NCI-H2227 (cell line): ENCODE measurements around the gene RADIL.
A peak's percentile ranks its signal among the peaks of the same experiment; 100 is the strongest.

Experiments
- DNase-seq: peaks from one replicate; lab custom pipeline; 2025; ENCODE audit not compliant: unreplicated experiment; lab: John Stamatoyannopoulos, UW

Gene RADIL

DNA sequence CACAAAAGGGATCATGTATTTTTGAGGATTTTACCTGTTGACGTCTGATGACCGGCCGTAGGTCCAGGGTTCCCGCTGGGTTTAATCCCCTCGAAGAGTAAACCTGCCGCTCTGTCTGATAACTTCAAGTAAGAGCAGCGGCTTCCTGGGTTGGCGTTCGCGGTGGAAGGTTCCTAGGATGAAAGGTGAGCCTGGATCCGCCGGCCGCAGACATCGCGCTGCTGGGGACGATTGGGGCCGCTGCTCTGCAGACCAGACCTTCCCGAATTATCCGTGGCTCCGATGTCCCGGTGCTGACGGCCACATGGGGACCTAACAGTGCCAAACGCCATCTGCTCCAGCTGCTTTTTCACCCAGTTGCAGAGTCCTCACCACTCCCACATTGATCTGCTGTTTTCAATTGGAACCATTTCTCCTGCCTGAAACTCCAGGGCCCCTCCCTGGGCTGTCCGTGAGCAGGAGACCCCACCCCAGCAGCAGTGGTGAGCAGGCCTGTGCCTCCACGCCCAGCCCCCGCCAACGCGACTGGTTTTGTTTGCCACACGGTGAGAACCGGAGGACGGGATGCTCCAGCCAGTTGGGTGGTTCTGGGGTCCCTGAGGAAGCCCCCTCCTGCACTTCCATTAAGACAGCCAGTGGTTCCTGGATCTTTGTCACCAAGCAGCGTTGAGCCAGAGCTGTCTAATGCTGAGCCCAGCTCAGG, 120.3 kb downstream of the RADIL start:
- DNase-seq: no peak

DNA sequence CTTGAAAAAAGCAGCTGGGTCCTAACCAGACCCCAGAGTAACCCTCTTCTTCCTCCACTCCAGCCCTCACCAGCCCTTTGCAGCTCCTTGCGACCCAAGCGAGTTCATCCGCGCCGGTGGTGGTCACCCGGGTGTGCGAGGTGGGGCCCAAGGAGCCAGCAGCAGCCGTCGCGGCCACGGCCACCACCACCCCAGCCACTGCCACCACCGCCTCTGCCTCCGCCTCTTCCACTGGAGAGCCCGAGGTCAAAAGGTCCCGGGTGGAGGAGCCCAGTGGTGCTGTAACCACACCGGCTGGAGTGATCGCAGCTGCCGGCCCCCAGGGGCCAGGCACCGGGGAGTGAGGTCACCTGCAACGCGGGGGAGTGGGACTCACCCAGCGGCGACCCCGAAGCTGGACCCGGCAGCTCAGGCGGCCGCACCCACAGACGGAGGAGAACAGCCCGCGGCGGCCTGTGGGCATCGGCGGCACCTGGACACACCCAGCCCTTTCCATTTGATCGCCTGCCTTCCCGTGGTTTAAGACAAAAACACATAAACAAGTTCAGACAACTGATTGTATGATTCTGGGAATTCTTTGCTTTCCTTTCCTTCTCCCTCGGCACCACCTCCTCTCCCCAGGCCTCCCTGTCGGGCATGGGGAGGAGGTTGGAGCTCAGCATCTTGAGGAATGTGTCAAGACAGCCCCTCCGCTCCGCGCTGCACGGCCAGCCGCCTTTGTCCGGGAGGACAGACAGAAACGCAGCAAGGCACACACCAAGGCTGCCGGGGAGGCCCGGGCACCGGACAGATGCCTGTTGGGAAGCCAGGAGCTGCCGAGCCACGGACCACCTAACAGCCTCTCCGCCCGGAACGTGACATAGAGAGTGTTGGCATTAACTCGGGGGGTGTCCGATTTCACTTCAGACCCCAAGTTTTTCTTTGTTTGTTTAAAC, 121.1 kb downstream of the RADIL start:
- no peak for DNase-seq

DNA sequence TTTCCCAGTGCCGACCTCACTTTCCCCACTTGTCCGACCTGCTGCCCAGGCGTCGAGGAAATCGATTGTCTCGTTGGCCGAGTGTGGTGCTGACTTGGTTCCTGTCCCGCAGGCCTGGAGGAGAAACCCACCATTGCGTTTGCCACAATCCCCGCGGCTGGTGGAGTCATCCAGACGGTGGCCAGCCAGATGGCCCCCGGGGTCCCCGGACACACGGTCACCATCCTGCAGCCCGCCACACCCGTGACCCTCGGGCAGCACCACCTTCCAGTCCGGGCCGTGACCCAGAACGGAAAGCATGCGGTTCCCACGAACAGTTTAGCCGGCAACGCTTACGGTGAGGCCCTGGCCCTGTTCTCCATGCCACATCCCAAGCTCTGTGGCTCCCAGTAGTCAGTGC, 122.6 kb downstream of the RADIL start:
- DNase-seq: no peak

DNA sequence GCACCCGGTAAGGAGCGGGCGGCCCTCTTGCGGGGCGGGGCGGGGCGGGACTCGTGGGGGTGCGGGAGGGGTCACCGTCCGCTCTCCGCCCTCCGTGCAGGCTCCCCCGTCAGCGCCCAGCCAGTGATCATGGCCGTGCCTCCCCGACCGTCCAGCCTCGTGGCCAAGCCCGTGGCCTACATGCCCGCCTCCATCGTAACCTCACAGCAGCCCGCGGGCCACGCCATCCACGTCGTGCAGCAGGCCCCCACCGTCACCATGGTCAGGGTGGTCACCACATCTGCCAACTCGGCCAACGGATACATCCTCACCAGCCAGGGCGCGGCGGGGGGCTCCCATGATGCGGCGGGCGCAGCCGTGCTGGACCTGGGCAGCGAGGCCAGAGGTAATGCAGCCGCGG, 124.3 kb downstream of the RADIL start:
- DNase-seq: no peak

DNA sequence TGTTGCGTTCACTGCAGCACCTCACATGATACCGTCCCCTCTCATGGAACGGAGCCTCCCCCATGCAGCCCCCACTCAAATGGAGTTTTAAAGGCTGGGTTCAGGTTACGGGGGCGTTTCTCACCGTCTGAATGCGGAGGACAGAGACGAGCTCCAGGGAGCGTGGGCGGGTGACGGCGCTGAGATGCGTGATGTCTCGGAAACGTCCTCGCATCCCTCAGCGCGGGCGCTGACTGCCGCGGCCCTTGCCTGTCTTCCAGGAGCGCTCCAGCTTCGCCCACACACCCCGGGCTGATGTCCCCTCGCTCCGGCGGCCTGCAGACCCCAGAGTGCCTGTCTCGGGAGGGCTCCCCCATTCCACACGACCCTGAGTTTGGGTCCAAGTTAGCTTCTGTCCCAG, 124.7 kb downstream of the RADIL start:
- DNase-seq: no peak

DNA sequence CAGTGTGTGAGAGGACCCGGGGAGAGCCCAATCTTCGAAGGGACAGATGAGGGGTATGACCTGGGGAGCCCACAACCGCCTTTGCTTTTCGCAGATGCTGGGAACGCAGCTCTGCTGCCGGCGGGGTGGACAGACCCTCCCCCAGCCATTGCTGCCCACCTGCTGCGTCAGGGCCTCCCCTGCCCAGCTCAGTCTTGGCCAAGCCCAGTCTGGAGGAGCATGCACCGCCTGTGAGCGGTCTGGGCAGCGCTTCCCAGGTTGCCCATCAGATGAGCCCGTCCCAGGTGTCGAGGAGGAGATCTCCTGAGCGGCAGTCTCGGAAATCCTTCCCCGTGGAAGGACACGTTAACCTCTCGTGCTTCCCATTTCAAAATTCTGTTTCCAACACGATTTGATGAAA, 125.4 kb downstream of the RADIL start:
- DNase-seq: no peak

DNA sequence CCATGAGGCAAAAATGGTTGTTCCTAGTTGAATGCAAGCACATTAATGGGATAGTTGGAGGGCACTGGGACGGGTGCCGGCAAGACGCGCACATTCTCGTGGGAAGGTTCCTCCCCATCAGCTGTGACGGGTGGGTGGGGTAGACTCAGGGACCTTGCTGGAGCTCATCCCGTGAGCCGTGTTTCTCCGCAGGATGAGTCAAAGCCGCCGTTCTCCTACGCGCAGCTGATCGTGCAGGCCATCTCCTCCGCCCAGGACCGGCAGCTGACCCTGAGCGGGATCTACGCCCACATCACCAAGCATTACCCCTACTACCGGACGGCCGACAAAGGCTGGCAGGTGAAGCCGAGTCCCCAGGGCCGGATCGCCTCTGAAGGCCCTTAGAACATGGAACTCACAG, 128.5 kb downstream of the RADIL start:
- no peak for DNase-seq

DNA sequence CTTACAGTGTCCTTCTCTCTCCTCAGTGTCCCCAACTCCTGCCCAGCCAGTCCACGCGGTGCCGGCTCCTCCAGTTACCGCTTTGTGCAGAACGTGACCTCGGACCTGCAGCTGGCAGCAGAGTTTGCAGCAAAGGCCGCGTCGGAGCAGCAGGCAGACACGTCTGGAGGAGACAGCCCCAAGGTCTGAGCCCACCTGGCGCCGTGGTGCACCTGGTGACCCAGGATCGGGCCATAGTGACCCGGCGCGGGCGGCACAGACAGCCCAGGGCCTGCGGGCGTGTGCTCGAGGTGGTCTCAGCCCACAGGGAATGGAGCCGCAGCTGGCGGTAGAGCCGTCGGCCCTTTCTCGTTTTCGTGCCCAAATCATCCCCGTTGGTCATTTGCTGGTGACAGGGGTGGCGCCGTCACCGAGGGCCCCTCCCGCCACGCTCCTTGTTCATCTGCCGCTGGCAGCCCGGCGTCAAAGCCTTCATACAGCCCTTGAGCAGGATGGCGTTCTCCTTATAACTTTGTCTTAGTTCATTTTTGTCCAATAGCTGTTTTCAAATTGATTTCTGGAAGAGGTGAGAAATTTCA, 129.0 kb downstream of the RADIL start:
- no peak for DNase-seq

DNA sequence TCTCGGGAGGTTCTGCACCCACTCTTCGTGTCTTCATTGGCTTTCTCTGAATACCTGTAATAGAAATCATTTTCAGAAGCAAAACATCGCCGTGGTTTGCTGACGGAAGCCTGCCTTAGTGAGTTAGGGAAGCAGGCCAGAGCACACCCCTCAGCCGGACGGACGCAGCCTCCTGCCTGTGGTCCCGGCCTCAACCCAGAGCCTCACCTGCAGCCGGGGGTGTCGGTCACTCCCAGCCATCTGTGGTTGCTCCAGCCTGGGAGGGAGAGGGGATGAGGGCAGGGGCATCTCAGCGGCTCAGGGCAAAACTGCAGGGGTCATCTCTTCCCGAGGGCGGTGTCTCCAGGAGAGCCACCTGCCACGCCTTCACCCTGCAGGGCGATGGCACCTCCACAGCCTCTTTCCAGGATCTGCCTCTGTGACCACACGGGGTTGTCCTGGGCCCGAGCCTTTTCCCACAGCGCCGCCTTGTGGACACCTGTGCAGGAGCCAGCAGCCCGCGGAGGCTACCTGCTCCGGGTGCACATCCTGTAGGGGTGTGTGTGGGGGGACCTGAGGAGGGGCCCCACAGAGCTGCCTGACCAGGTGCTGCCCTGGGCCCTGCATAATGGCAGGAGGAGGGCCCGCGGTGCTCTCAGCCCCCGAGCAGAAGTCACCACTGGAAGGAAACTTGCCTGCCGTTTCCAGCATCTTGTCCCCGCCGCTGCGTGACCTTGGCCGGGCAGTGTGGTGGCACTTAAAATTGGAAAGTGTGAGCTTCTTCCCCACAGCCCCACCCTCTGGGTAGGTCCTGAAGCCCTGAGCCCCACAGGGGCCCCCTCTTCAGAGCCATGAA, 129.7 kb downstream of the RADIL start:
- DNase-seq: peak; percentile 64

DNA sequence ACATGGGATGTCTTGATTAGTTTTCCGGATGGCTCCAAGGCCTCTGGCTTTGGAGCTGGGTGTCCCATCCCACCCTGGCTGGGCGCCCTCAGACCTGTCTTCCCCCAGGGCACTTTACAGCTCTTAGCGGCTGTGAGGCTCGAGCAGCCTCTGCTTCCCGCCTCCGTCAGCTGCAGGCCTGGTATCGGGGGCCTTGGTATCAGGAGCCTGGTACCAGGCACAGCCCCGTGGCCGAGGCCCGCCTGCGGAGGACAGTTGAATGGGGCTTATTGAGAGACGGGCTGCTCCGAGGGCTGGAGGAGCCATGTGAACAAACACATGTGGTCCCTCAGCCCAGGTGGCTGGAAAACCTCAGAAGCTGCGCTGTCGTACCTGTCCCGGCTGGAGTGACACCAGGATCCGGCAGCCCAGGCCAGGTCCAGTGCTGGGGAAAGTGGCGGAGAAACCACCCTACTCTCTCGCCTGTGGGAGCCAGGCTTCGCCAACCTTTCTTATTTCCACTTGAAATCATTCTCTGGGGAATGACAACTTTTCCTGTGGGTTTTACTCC, 132.0 kb downstream of the RADIL start:
- no peak for DNase-seq

DNA sequence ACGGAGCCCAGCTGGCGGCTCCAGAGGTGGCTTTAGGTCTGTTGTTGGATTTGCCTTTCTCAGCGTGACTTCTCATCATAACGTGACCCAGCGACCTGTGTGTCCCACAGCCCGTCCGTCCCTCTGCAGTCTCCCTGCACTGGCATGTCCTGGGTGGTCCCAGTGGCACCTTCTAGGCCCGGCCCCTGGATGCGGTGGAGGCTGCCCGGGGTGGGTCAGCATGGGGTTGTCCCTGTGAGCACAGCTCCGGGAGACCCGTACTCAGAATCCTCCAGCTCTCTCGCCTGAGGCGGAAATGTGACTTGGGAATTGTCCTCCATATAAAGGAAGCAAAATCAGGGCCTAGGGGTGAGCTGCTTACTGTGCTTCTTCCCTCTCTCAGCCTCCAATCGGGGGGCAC, 133.7 kb downstream of the RADIL start:
- DNase-seq: no peak

DNA sequence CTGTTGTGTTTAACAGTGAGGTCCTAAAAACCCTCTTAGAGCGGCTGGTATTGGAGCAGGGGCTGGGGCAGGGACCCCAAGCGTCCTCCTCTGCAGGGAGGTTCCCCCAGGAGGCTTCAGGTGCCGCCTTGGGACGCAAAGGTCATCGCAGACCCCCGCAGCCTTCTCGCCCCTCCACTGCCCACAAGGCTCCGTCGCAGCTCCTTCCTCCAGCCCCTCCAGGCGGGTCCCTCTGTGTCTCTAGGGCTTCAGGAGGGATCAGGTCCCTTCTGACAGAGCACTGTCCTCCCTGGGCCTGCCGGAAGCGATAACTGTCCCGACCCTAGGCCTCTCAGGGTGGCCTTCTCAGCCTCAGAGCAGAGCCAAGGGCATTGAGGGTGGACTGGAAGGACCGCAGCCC, 134.2 kb downstream of the RADIL start:
- no peak for DNase-seq
